SH-SY5Y (cell line): ENCODE results near the gene JAKMIP2.

Source experiments
- GATA2 ChIP-seq: IDR thresholded peaks from 2 replicates; pipeline ENCODE4 v1.6.1; 2011; ENCODE audit warnings: mild to moderate bottlenecking, low read depth, low read length
- GATA3 ChIP-seq: IDR thresholded peaks from 2 replicates; pipeline ENCODE4 v1.6.1; 2011; ENCODE audit warnings: low read depth, mild to moderate bottlenecking, low read length, moderate library complexity

- no peak for TF ChIP-seq GATA3
- TF ChIP-seq GATA2, result no peak
These were observed 93.7 kb downstream of the JAKMIP2 start for GRCh38 chr5:147688656-147689356.
